Neural crest cell (in vitro differentiated cells): ENCODE results near the gene TMPRSS13. TPM values are rescaled to one million over a fixed set of nuclear protein-coding genes. Genes with fewer than 3 reads are reported as not detected.

Source experiments
- DNase-seq: peaks from one replicate; pipeline ENCODE4 v3.0.0; 2021; ENCODE audit warnings: low read depth, mixed read lengths, low spot score
- H3K27ac Mint-ChIP-seq: one replicate; pipeline ENCODE4 v1.8.0; 2021; ENCODE audit warnings: mild to moderate bottlenecking, mixed read lengths; ENCODE audit not compliant: unreplicated experiment
- H3K27me3 Mint-ChIP-seq: 2 replicates; pipeline ENCODE4 v1.8.0; 2021; ENCODE audit warnings: low read depth, mild to moderate bottlenecking, mixed read lengths
- H3K36me3 Mint-ChIP-seq: 2 replicates; pipeline ENCODE4 v1.8.0; 2021; ENCODE audit warnings: low read depth, mild to moderate bottlenecking, mixed read lengths
- H3K4me1 Mint-ChIP-seq: 2 replicates; pipeline ENCODE4 v1.8.0; 2021; ENCODE audit warnings: mixed read lengths
- H3K4me3 Mint-ChIP-seq: one replicate; pipeline ENCODE4 v1.8.0; 2021; ENCODE audit warnings: mild to moderate bottlenecking, mixed read lengths
- H3K9me3 Mint-ChIP-seq: 2 replicates; pipeline ENCODE4 v1.8.0; 2021; ENCODE audit warnings: mixed read lengths
- total RNA-seq: library from RNA; stranded (reverse); gene quantifications from 2 replicates; pipeline ENCODE4 v1.2.1, GENCODE V29; 2021
- TF ChIP-seq, protein P1 (sequence below): fragments of 200-600 bp; sonication (generic); conservative IDR thresholded peaks from 2 replicates; pipeline ENCODE4 v1.5.0; 2021; ENCODE audit warnings: antibody characterized with exemption, mild to moderate bottlenecking

TMPRSS13 gene
- total RNA-seq, 1 donor from 2014 or later, result not detected

DNA sequence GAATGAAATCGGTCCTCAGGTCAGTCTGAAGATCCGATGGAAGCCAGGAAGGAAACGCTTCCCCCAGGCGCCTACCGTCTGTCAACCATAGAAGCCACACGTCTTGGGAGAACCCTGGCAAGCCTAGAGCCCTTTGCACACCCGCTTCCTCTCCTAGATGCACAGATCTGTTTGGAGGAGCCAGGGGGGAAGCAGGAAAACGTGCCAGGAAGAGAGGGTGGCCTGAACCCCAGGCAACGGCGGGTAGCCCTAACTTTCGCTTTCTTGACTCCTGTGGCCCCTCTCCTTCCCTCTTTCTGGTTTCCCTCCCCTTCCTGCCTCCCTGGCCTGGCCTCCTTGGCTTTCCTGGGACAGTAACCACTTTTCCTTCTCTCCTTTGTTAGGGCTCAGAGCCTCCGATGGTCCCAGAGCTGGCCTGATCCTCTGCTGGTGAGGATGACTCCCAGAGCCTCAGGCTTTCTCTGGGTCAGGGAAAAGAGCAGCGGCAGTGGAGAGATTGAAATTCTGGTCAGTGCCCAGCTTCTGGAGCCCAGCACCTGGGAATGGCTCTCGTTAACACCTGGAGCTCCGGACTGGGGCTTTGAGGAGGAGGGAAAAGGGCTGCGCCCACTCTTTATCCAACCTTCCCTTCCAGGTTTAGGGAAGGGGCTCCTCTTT is 54.8 kb downstream of the TMPRSS13 start:
- Mint-ChIP-seq H3K27me3 (peaks cover 26% of the 10 kb centered on the region), H3K36me3 (no peaks in the 10 kb centered on the region), H3K4me3 (peak overlapping the region; percentile 98), H3K27ac (peak overlapping the region; percentile 20), H3K9me3 (no peaks in the 10 kb centered on the region), H3K4me1 (peaks cover 56% of the 10 kb centered on the region)
- no peak for DNase-seq
- TF ChIP-seq, protein P1, sequence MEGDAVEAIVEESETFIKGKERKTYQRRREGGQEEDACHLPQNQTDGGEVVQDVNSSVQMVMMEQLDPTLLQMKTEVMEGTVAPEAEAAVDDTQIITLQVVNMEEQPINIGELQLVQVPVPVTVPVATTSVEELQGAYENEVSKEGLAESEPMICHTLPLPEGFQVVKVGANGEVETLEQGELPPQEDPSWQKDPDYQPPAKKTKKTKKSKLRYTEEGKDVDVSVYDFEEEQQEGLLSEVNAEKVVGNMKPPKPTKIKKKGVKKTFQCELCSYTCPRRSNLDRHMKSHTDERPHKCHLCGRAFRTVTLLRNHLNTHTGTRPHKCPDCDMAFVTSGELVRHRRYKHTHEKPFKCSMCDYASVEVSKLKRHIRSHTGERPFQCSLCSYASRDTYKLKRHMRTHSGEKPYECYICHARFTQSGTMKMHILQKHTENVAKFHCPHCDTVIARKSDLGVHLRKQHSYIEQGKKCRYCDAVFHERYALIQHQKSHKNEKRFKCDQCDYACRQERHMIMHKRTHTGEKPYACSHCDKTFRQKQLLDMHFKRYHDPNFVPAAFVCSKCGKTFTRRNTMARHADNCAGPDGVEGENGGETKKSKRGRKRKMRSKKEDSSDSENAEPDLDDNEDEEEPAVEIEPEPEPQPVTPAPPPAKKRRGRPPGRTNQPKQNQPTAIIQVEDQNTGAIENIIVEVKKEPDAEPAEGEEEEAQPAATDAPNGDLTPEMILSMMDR, result no peak

DNA sequence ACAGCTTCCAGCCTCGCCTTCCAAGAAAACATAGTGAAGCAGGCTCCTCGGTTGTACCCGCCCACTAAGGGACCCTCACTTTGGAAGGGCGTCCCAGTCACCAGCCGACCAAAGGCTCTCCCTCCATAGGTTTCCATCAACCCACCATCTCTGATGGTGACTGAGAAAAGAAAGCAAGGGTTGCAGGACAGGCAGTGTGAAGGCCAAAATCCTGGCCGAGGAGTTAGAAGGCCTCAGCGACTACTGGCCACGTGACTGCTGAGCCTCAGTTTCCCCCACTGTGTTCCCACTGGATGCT is 55.4 kb downstream of the TMPRSS13 start:
- TF ChIP-seq, protein P1, result no peak
- no peak for DNase-seq
- no peaks in the 10 kb centered on the region for H3K36me3 Mint-ChIP-seq
- no peaks in the 10 kb centered on the region for H3K9me3 Mint-ChIP-seq
- H3K27me3 Mint-ChIP-seq, result peaks cover 23% of the 10 kb centered on the region
- no peak overlapping the region for H3K27ac Mint-ChIP-seq
- H3K4me1 Mint-ChIP-seq, result peaks cover 60% of the 10 kb centered on the region
- peak overlapping the region; percentile 98 for H3K4me3 Mint-ChIP-seq

DNA sequence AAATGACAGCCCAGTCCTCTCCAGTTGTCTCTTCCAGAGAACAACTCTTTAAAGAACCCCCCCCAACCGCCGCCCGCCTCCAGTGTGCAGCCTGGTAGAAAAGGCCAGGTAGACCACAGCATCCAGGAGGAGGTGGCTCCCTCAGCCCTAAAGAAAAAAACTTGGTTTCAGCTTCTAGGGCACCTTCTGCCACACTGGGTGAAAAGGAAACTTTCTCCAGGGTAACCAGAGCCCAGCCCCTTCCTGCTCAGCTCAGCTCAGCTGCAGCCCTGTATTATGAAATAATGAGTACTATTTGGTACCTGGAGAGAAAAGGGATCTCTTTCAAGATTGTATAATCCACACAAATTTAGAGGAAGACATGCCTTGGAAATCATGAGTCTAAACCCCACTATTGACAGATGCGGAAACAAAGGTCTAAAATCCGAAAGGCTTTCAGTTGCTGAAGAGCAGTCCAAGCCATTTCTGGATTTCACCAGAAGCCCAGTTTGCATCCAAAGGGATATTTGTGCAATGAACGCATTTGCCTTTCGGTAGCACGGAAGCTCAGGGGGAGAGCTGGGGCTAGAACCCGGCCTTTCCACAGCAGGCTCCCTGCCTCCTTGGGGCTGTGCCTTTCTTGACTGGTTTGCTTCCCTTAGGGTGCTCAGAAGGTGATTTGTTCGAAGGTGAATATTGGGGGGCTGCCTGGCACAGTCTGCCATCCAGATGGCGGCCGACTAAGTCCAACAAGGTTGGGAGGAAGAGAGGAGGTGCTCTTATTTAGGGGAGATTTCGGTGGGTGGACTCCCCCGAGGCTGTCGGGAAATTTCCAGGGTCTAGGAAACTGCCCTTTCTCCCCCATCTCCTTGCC is 56.0 kb downstream of the TMPRSS13 start:
- TF ChIP-seq, protein P1, result no peak
- DNase-seq, result no peak
- Mint-ChIP-seq H3K9me3 (no peaks in the 10 kb centered on the region), H3K36me3 (peaks cover 3% of the 10 kb centered on the region), H3K27me3 (peaks cover 19% of the 10 kb centered on the region), H3K27ac (no peak overlapping the region), H3K4me1 (peaks cover 66% of the 10 kb centered on the region), H3K4me3 (peak overlapping the region; percentile 58)

DNA sequence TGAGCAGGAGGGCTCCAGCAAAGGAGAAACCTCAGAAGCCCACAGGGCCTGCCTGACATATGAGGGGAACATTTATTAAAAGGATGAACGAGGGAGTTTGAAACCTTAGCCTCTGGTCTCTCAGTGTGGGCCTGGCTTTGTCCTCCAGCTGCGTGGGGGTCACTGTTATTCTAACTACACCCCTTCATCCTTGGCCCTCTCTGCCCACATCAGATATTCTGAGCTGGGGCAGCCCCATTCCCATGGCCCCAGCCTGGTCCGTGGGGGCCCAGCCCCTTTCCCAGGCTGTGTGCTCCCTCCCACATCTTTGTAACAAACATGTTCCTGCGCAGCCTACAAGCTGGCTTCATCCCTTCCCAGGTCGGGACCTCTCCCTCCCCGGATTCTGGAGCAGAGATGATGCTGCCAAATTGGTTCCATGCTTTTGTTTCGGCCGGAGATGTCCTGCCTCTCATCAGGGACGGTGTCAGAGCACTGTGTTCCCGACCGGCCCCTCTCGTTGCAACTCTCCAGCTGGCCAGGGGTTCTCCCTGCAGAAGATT is 56.7 kb downstream of the TMPRSS13 start:
- H3K36me3 Mint-ChIP-seq, result peaks cover 3% of the 10 kb centered on the region
- no peaks in the 10 kb centered on the region for H3K9me3 Mint-ChIP-seq
- H3K27ac Mint-ChIP-seq, result no peak overlapping the region
- peak overlapping the region; percentile 56 for H3K4me3 Mint-ChIP-seq
- TF ChIP-seq, protein P1, result no peak
- no peak for DNase-seq
- H3K4me1 Mint-ChIP-seq, result peaks cover 68% of the 10 kb centered on the region
- H3K27me3 Mint-ChIP-seq, result peaks cover 14% of the 10 kb centered on the region

DNA sequence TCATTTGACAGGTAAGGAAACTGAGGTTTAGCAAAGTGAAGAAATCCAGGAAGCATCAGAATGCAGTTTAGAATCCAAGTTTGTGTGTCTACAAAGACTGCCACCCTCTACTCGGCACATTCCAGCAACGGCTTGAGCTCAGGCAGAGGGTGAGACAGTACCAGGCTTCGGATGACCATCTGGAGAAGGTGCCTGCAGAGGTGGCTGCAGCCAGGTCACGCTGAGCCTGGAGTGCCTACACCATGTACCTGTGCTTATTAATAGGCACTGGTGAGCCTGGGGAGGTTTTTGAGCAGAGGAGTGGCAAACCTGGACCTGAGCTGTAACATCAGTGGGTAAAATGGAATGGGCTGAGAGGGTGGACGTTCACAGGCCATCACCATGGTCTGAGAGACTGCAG is 57.4 kb downstream of the TMPRSS13 start:
- Mint-ChIP-seq H3K4me1 (peaks cover 64% of the 10 kb centered on the region), H3K4me3 (peak overlapping the region; percentile 56), H3K9me3 (no peaks in the 10 kb centered on the region), H3K27ac (no peak overlapping the region), H3K27me3 (peaks cover 6% of the 10 kb centered on the region), H3K36me3 (peaks cover 3% of the 10 kb centered on the region)
- TF ChIP-seq, protein P1, result no peak
- DNase-seq, result no peak
